ENCODE data around the gene DIO3.

DNA sequence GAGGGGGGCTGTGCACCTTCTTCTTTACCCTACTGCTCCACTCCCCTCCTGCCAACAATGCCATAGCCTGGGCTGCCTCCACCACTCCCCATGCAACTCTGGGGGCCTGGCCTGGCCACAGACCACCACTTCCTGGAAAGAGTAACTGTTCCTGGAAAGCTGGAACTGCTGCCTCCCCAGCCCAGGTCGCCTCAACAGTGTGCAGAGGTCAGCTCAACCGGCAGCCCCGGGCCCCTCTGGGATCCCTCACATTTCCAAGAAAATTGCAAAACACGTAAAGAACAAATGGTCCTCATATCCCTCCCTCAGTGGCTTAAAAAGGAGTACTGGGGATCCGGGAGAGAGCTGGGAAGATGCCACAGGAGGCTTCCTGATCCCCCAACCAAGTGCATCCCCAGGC is 22.4 kb upstream of the DIO3 start:
- TF ChIP-seq EZH2phosphoT487 (IDR thresholded peaks at IDR 0.05; ENCODE audit: borderline replicate concordance, low read depth, low read length): no peak
- TF ChIP-seq, protein P1, sequence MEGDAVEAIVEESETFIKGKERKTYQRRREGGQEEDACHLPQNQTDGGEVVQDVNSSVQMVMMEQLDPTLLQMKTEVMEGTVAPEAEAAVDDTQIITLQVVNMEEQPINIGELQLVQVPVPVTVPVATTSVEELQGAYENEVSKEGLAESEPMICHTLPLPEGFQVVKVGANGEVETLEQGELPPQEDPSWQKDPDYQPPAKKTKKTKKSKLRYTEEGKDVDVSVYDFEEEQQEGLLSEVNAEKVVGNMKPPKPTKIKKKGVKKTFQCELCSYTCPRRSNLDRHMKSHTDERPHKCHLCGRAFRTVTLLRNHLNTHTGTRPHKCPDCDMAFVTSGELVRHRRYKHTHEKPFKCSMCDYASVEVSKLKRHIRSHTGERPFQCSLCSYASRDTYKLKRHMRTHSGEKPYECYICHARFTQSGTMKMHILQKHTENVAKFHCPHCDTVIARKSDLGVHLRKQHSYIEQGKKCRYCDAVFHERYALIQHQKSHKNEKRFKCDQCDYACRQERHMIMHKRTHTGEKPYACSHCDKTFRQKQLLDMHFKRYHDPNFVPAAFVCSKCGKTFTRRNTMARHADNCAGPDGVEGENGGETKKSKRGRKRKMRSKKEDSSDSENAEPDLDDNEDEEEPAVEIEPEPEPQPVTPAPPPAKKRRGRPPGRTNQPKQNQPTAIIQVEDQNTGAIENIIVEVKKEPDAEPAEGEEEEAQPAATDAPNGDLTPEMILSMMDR (conservative IDR thresholded peaks at IDR 0.05; ENCODE audit: low read length): no peak
